Rectal smooth muscle tissue (tissue), 1 donor: ENCODE measurements around the gene ZNF136.
A peak's percentile ranks its signal among the peaks of the same experiment; 100 is the strongest.

Experiments used
- H3K27ac ChIP-seq: one replicate; pipeline ENCODE4 v1.7.0; 2013; ENCODE audit warnings: low read depth, low read length, inconsistent platforms
- H3K27me3 ChIP-seq: one replicate; pipeline ENCODE4 v1.7.0; 2013; ENCODE audit warnings: low read length; ENCODE audit not compliant: control insufficient read depth, insufficient read depth
- H3K36me3 ChIP-seq: one replicate; pipeline ENCODE4 v1.7.0; 2013; ENCODE audit warnings: low read length; ENCODE audit not compliant: control insufficient read depth, insufficient read depth
- H3K4me1 ChIP-seq: one replicate; pipeline ENCODE4 v1.7.0; 2013; ENCODE audit warnings: low read length; ENCODE audit not compliant: control insufficient read depth, insufficient read depth
- H3K4me3 ChIP-seq: one replicate; pipeline ENCODE4 v1.7.0; 2013; ENCODE audit warnings: low read length
- H3K9ac ChIP-seq: one replicate; pipeline ENCODE4 v1.7.0; 2013; ENCODE audit warnings: low read length

Gene ZNF136

DNA sequence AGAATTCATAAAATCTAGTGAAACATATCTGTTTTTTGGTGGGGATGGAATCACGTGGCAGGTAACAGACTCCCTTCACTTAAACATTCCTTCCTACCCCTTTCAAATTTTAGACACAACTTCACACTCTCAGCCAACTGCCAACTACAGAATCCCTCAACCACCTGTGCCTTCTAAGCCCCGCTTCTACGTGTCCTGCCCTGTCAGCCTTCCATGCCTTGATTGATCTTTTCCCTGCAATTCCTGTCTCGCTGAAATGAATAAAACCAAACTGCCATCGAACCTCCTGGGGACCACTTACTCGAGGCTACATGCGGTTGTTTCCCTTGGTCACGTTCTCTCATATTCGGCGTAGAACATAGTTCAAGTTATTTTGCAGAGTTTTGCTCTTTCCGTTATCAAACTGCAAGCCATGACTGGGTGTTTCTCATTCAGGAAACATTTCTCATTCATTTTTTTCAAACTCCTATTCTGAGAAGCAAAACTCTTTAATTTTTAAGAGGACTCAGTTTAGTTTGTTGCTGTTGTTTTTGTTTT lies 7.5 kb upstream of the ZNF136 start:
- Histone ChIP-seq H3K4me1 (peaks cover 4% of the 10 kb centered on the region), H3K9ac (no peak overlapping the region), H3K4me3 (peak overlapping the region; percentile 87), H3K27me3 (no peaks in the 10 kb centered on the region), H3K36me3 (no peaks in the 10 kb centered on the region), H3K27ac (no peak overlapping the region)

GRCh38 chr19:12156223-12157058 lies 6.5 kb upstream of the ZNF136 start, which contains the start of gene ZNF625:
Gene ZNF625, minus strand, starts transcription at chr19:12156734. Its CDS starts 176 bp downstream, at chr19:12156558.
- Histone ChIP-seq H3K4me3 (peak within 1 kb of the TSS; percentile 87), H3K27ac (peak within 1 kb of the TSS; percentile 82), H3K36me3 (no peaks in the 10 kb centered on the region), H3K4me1 (peaks cover 4% of the 10 kb centered on the region), H3K9ac (peak within 1 kb of the TSS; percentile 73), H3K27me3 (no peaks in the 10 kb centered on the region)

DNA sequence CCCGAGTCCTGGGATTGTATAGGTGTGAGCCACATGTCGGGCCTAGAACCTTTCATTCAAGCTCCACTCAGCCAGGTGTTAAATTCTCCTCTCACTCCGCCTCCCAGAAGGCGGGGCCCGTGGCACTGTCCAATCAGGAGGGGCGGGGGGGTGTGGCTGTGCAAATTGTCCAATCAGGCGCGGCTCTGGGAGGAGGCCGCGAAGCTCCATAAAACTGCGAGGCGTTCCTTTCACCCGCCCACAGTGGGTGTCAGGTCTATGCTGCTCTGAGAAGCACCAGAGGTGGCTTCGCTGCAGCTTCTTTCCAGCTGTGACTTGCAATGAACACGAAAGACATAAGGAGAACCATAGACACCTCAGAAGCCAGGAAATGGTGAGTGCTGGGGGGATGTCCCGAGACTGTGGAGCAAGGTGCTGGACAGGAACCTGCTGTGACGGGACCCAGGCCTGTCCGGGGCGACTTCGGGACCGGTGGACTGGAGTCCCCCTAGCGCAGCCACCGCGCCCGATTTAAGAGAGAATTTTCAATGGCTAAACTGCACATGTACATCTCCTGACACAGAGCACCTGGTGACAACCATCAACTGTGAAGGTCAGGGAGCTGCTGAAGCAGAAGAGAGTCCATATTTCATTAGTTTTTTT lies 3.0 kb upstream of the ZNF136 start:
- H3K27me3 ChIP-seq: no peaks in the 10 kb centered on the region
- peaks cover 13% of the 10 kb centered on the region for H3K4me1 ChIP-seq
- H3K27ac ChIP-seq: no peak overlapping the region
- H3K9ac ChIP-seq: no peak overlapping the region
- H3K4me3 ChIP-seq: no peak overlapping the region
- no peaks in the 10 kb centered on the region for H3K36me3 ChIP-seq

- no peak overlapping the region for H3K9ac ChIP-seq
- peak overlapping the region; percentile 86 for H3K27ac ChIP-seq
- H3K27me3 ChIP-seq: no peaks in the 10 kb centered on the region
- H3K36me3 ChIP-seq: no peaks in the 10 kb centered on the region
- peak overlapping the region; percentile 94 for H3K4me3 ChIP-seq
- H3K4me1 ChIP-seq: peaks cover 8% of the 10 kb centered on the region
Observed at GRCh38 chr19:12162513-12162881, 399 bp upstream of the ZNF136 start.

DNA sequence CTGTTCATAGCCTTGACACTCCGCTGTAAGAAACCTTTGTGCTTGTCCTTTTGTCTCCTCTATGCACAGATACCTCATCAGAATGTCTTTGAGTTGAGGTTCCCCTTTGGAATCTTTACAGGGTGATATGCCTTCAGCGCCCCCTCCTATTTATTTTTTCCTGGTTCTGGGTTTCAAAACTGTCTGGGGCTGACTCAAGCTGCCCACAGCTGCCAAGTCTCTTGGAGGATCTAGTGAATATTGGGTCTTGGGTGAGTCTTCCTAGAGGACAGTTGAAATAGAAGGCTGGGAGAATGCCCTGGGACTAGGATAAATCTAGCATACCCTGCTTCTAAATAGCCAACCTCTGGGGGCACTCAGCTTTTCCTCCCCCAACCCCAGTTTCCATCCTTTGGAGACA lies 930 bp downstream of the ZNF136 start:
- no peaks in the 10 kb centered on the region for H3K36me3 ChIP-seq
- peak overlapping the region; percentile 89 for H3K9ac ChIP-seq
- H3K4me3 ChIP-seq: peak overlapping the region; percentile 94
- no peaks in the 10 kb centered on the region for H3K27me3 ChIP-seq
- H3K27ac ChIP-seq: peak overlapping the region; percentile 86
- H3K4me1 ChIP-seq: peaks cover 8% of the 10 kb centered on the region

- Histone ChIP-seq H3K9ac (no peak overlapping the region), H3K27ac (no peak overlapping the region), H3K36me3 (no peaks in the 10 kb centered on the region), H3K27me3 (no peaks in the 10 kb centered on the region), H3K4me1 (peaks cover 10% of the 10 kb centered on the region), H3K4me3 (no peak overlapping the region)
Observed at GRCh38 chr19:12166626-12167025, 3.7 kb downstream of the ZNF136 start.

- Histone ChIP-seq H3K9ac (no peak overlapping the region), H3K27me3 (no peaks in the 10 kb centered on the region), H3K36me3 (peaks cover 8% of the 10 kb centered on the region), H3K27ac (no peak overlapping the region), H3K4me1 (no peaks in the 10 kb centered on the region), H3K4me3 (no peak overlapping the region)
Observed at GRCh38 chr19:12180377-12180776, 17.5 kb downstream of the ZNF136 start.

DNA sequence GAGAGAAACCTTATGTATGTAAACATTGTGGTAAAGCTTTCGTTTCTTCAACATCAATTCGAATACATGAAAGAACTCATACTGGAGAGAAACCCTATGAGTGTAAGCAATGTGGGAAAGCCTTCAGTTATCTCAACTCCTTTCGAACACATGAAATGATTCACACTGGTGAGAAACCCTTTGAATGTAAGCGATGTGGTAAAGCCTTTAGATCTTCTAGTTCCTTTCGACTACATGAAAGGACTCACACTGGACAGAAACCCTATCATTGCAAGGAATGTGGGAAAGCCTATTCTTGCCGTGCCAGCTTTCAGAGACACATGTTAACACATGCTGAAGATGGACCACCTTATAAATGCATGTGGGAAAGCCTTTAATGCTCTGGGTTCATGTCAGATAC lies 24.7 kb downstream of the ZNF136 start:
- peak overlapping the region; percentile 11 for H3K4me3 ChIP-seq

DNA sequence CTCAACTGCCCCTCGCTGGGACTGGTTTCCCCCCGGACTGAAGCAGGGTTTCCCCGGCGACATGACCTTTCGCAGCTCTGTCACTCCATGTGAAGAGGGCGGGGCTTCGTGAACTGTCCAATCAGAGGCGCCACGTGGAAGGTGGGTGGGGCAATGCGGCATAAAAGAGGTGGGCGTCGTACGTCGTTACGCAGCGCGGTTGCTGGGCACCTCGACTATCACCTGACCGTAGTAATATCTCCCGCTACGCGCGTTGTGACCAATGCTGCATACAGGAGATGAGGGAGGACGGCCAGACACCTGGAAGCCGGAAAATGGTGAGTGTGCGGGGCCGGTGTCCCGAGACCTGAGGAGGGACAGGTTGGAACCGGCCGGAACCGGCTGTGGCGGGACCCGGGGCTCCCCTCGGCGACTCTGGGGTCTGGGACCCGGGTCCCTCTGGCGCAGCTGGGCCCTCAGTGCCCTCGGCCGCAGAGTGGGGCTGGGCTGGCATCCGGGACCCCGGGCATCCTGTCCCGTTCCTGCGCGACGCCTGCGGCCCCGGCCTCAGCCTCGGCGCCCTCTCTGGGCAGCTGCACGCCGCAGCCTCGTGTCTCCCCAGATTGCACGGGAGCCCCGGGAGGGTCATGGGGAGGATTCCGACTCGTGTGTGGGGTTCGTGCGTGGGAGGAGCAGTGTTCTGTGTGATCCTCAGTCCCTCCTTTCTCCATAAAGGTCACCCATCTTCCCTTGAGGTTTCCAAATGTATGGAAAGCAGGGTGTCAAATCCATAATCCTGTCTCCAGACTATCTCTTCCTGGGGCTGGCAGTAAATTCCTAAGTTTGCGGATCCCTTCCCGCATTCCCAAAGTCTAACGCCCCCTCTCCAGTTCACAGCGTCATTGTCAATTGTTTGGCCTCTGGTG lies 32.2 kb downstream of the ZNF136 start:
- Histone ChIP-seq H3K27me3 (no peaks in the 10 kb centered on the region), H3K27ac (peak overlapping the region; percentile 75)

More for the DNA sequence above, 24.7 kb downstream of the ZNF136 start:
- Histone ChIP-seq H3K27ac (no peak overlapping the region), H3K27me3 (no peaks in the 10 kb centered on the region), H3K36me3 (peaks cover 37% of the 10 kb centered on the region), H3K4me1 (no peaks in the 10 kb centered on the region), H3K9ac (no peak overlapping the region)

DNA sequence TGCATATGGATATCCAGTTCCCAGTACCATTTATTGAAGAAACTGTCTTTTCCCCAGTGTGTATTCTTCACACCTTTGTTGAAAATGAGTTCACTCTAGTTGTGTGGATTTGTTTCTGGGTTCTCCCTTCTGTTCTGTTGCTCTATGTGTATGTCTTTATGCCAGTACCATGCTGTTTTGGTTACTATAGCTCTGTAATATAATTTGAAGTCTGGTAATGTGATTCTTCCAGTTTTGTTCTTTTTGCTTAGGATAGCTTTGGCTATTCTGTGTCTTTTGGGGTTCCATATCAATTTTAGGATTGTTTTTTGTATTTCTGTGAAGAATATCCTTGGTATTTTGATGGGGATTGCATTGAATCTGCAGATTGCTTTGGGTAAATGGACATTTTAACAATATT lies 35.2 kb downstream of the ZNF136 start:
- peaks cover 4% of the 10 kb centered on the region for H3K4me1 ChIP-seq
- H3K27ac ChIP-seq: no peak overlapping the region
- no peaks in the 10 kb centered on the region for H3K36me3 ChIP-seq
- H3K9ac ChIP-seq: no peak overlapping the region
- H3K27me3 ChIP-seq: no peaks in the 10 kb centered on the region
- no peak overlapping the region for H3K4me3 ChIP-seq

More for the DNA sequence above, 32.2 kb downstream of the ZNF136 start:
- H3K4me1 ChIP-seq: peaks cover 4% of the 10 kb centered on the region
- H3K9ac ChIP-seq: no peak overlapping the region
- peaks cover 3% of the 10 kb centered on the region for H3K36me3 ChIP-seq
- H3K4me3 ChIP-seq: peak overlapping the region; percentile 85

- peaks cover 4% of the 10 kb centered on the region for H3K4me1 ChIP-seq
- no peaks in the 10 kb centered on the region for H3K27me3 ChIP-seq
- H3K27ac ChIP-seq: no peak overlapping the region
- H3K4me3 ChIP-seq: no peak overlapping the region
- H3K9ac ChIP-seq: no peak overlapping the region
- no peaks in the 10 kb centered on the region for H3K36me3 ChIP-seq
Observed at GRCh38 chr19:12199757-12200419, 37.0 kb downstream of the ZNF136 start.
